Heart left ventricle (tissue), 16 donors: ENCODE data around the gene VWA5B1. TPM values are rescaled to one million over a fixed set of nuclear protein-coding genes. Genes with fewer than 3 reads are reported as not detected.

Source experiments
- ATAC-seq, 4 donors: fragments of 200-7000 bp; cut with Tn5 transposase; one replicate each; pipeline ENCODE4 v1.9.1; 2020 to 2022; ENCODE audit warnings: moderate library complexity in 4 of 4, mild to moderate bottlenecking in 3 of 4, moderate number of reproducible peaks in 1 of 4
- DNase-seq, 5 donors: peaks; one replicate each; pipeline ENCODE4 v3.0.0-alpha.2; 2020
- H3K27ac ChIP-seq, 12 donors: fragments of 200-600 bp; sonication (generic) in 4 of 12; one replicate each; pipeline versions ENCODE4 v1.5.0 to v1.8.0; 2016 to 2022; ENCODE audit warnings: mild to moderate bottlenecking in 2 of 12
- H3K27me3 ChIP-seq, 9 donors: fragments of 200-600 bp; sonication (generic) in 2 of 9; one replicate each; pipeline versions ENCODE4 v1.5.1 to v1.8.0; 2016 to 2022; ENCODE audit warnings: mild to moderate bottlenecking in 3 of 9
- H3K36me3 ChIP-seq, 9 donors: fragments of 200-600 bp; sonication (generic) in 2 of 9; one replicate each; pipeline versions ENCODE4 v1.5.0 to v1.8.0; 2018 to 2022; ENCODE audit warnings: mild to moderate bottlenecking in 2 of 9
- H3K4me1 ChIP-seq, 12 donors: fragments of 200-600 bp; sonication (generic) in 4 of 12; one replicate each; pipeline versions ENCODE4 v1.5.0 to v1.8.0; 2016 to 2022; ENCODE audit warnings: mild to moderate bottlenecking in 3 of 12
- H3K4me3 ChIP-seq, 12 donors: fragments of 200-600 bp; sonication (generic) in 4 of 12; one replicate each; pipeline versions ENCODE4 v1.5.0 to v1.8.0; 2017 to 2022; ENCODE audit warnings: mild to moderate bottlenecking in 9 of 12, moderate library complexity in 4 of 12
- H3K9me3 ChIP-seq, 12 donors: fragments of 200-600 bp; sonication (generic) in 4 of 12; one replicate each; pipeline versions ENCODE4 v1.5.0 to v1.8.0; 2016 to 2022; ENCODE audit warnings: mild to moderate bottlenecking in 1 of 12
- POLR2A ChIP-seq, 2 donors: fragments of 450-650 bp; IDR thresholded peaks; one replicate each; pipeline ENCODE4 v1.6.1; 2017; ENCODE audit warnings: antibody characterized with exemption in 2 of 2, mild to moderate bottlenecking in 2 of 2, moderate library complexity in 2 of 2
- WGBS, 4 donors: extraction: QIAGEN DNeasy Blood & Tissue Kit in 2 of 4; methylation state at CpG; one replicate each; pipeline versions ENCODE4 v1.1.5 to v1.1.7; 2013 to 2018; 5-methylcytosine and 5-hydroxymethylcytosine counted together
- intact Hi-C, 10 donors: fragments of 100-400 bp; cut with DNase I; formaldehyde crosslinking; loops; one replicate each; pipeline versions ENCODE4 v1.11.1 to v1.14.2; 2022
- polyA plus RNA-seq, 2 donors: library from polyadenylated mRNA; stranded (reverse); fragments of 200-250 nt; gene quantifications; one replicate each; pipeline ENCODE4 v1.2.3, GENCODE V29; 2013
- total RNA-seq, 9 donors: library from RNA; depleted of rRNA in 2 of 9; stranded (reverse); fragments of >200 nt in 2 of 9; fragmentation: NEBNext Ultra II Directional in 3 of 9; extraction: Animal tissue kit (Norgen Biotek cat#: 25700) in 3 of 9; gene quantifications; one replicate each; pipeline versions ENCODE4 v1.1.0 to v1.2.4, GENCODE V29; 2016 to 2023
- TF ChIP-seq, protein P1 (sequence below), 12 donors: fragments of 200-600 bp; sonication (generic) in 4 of 12; IDR thresholded peaks; one replicate each; pipeline versions ENCODE4 v1.5.0 to v1.8.0; 2018 to 2022; ENCODE audit warnings: antibody characterized with exemption in 12 of 12, mild to moderate bottlenecking in 5 of 12
- donor health status: ischemic (EF 13 %, LVEDD 7.1; RV severe dilation, severe dysfunction).
- donor health status: healthy with polysubstance abuse.
- donor health status: DM: no; HTN: yes; CAD: no.
- donor health status: DM: no; HTN: no; CAD: no.
- donor health status: ischemic (EF 25% LVEDD 6.9; RV normal size, moderate dysfunction).
- donor health status: ischemic (EF 25% LVEDD 5.7; RV mildly dilated, moderate dysfunction).
- donor health status: healthy.
- donor health status: DM: yes; HTN: yes; CAD: no.
- donor health status: ischemic (EF 35%, LVEDD 5.7; RV mildly dilated, moderate dysfunction).
- donor health status: nonischemic (EF 11% LVEDD 7.7; RV severe dilation, severe dysfunction).
- donor health status: DM: yes; HTN: yes; CAD: no.
- donor health status: PGD.
- donor health status: ischemic (EF 29% LVEDD 5.4; RV normal size, mild dysfunction).
- donor health status: nonischemic (EF 23%, LVEDD 6.1; RV moderate dilation, normal function).

Gene VWA5B1
- total and polyA plus RNA-seq, 11 donors: 0.04 to 0.88 (median 0.12) TPM; not detected in 4

DNA sequence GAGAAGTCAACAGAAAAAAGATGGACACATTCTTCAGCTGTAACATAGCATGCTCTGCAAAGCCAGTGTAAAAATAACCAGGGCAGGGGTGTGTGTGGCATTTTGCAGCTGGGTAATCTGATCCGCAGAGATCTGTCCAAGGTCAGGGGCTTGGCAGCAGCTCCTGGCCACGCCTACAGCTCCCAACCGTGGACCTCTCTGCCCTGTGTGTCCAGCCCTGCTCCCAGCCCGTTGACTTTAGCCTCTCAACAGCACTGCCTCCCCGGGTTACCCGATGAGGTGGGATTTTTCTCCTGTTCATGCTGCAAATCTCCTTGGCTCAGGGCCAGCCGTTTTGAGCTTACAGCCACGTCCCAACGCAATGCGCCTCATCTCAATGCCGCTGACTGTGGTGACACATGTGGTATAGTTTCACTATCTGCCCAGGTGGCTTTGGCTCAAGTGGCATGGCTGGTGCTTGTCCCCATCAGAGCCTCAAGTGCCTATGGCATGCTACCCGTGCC is 68.1 kb downstream of the VWA5B1 start:
- peak; percentile 95 to 97 (median 96) for ATAC-seq
- Histone ChIP-seq H3K27me3 (peaks cover 0 to 17% (median 1%) of the 10 kb centered on the region in 9 donors), H3K9me3 (no peaks in the 10 kb centered on the region), H3K27ac (peak overlapping the region in 9 of 12 donors; percentile 35 to 83 (median 58)), H3K36me3 (no peaks in the 10 kb centered on the region), H3K4me3 (no peak overlapping the region), H3K4me1 (peaks cover 0 to 29% (median 12%) of the 10 kb centered on the region in 12 donors)
- intact Hi-C loops: loop anchor here in 1 of 10 donors (10.0 kb wide), 1 partner anchor 134 kb away; no protein-coding TSS in a partner anchor
- DNase-seq: peak; percentile 73 to 83 (median 76)
- TF ChIP-seq, protein P1, sequence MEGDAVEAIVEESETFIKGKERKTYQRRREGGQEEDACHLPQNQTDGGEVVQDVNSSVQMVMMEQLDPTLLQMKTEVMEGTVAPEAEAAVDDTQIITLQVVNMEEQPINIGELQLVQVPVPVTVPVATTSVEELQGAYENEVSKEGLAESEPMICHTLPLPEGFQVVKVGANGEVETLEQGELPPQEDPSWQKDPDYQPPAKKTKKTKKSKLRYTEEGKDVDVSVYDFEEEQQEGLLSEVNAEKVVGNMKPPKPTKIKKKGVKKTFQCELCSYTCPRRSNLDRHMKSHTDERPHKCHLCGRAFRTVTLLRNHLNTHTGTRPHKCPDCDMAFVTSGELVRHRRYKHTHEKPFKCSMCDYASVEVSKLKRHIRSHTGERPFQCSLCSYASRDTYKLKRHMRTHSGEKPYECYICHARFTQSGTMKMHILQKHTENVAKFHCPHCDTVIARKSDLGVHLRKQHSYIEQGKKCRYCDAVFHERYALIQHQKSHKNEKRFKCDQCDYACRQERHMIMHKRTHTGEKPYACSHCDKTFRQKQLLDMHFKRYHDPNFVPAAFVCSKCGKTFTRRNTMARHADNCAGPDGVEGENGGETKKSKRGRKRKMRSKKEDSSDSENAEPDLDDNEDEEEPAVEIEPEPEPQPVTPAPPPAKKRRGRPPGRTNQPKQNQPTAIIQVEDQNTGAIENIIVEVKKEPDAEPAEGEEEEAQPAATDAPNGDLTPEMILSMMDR (IDR thresholded peaks at IDR 0.05): no peak
- TF ChIP-seq POLR2A (IDR thresholded peaks at IDR 0.05): no peak
- WGBS, 4 donors: 19 to 29% (median 22%) methylated on average over 11 to 12 of the region's 12 CpGs

DNA sequence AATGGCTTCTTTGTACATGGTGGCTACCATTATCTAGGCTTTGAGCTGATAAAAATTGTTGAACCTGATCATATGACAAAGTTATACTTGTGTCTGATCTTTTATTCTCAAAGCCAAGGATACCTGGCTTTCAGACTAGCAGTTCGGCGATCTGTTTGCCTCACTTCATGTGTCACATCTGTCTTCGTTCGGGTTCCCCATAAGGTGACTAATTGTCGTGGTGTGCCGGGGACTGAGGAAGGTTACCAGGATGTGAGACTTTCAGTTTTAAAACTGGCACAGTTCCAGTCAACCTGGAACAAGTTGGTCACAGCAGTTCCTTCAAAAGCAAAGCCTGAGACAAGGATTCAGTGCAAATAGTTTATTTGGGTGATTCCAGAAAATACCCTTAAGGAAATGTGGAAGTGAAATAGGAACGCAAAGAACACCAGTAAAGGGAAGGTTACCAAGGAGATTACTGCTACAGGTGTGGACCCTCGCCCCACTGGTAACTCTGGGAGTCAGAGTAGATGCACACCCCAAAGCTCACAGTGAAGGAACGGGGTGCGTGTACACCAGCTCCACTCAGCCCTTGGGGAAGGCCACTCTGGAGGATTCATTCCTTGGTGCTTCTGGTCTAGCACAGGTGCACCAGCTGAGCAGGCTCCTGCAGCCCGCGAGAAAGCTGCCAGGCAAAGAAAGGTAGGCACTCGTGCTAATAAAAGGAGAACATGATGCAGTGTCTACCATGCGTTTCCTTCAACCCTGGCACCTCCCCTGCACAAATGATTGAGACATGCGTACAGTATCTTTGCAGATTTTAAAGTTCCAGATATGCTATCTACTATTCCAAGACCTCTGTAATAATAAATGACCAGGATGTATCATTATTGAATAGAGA is 69.0 kb downstream of the VWA5B1 start:
- DNase-seq: peak in 1 of 5 donors; percentile 22
- Histone ChIP-seq H3K27me3 (peaks cover 0 to 25% (median 4%) of the 10 kb centered on the region in 9 donors), H3K27ac (peak overlapping the region in 4 of 12 donors; percentile 35 to 77 (median 68)), H3K4me3 (no peak overlapping the region), H3K4me1 (peaks cover 0 to 29% (median 12%) of the 10 kb centered on the region in 12 donors), H3K36me3 (no peaks in the 10 kb centered on the region), H3K9me3 (no peaks in the 10 kb centered on the region)
- 65 to 78% (median 74%) methylated on average over 15 of the region's 15 CpGs for WGBS, 4 donors
- intact Hi-C loops: loop anchor here in 8 of 10 donors (2.0 to 10.0 kb wide), 6 partner anchors 95 to 145 kb away; no protein-coding TSS in a partner anchor
- no peak for TF ChIP-seq POLR2A (IDR thresholded peaks at IDR 0.05)
- TF ChIP-seq, protein P1 (IDR thresholded peaks at IDR 0.05): no peak
- ATAC-seq: no peak

DNA sequence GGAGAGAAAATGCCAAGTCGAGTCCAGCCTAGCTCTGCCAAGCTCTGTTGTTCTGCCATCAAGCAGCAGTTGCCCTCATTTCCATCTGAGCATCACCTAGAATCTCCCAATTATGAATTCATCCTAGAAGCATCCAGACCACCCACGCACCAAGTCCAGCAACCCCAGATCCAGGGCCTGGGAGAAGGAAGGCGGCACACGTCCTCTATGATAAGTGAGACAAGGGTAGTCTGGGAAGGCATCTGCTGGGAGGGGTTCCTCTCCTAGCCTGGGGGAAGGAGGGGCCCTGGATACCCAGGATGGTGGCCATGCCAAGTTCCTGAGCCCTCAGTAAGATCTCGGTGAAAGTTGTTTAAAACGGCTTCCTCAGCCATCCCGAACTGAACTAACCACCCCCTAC is 70.7 kb downstream of the VWA5B1 start:
- Histone ChIP-seq H3K4me1 (peaks cover 0 to 34% (median 13%) of the 10 kb centered on the region in 12 donors), H3K4me3 (no peak overlapping the region), H3K27me3 (peaks cover 2 to 42% (median 13%) of the 10 kb centered on the region in 9 donors), H3K27ac (no peak overlapping the region), H3K36me3 (no peaks in the 10 kb centered on the region), H3K9me3 (no peaks in the 10 kb centered on the region)
- WGBS, 4 donors: 73 to 86% (median 80%) methylated on average over 7 of the region's 7 CpGs
- DNase-seq (no peak), ATAC-seq (no peak)
- TF ChIP-seq POLR2A (IDR thresholded peaks at IDR 0.05): no peak
- TF ChIP-seq, protein P1 (IDR thresholded peaks at IDR 0.05): no peak
- intact Hi-C loops: loop anchor here in 8 of 10 donors (2.0 to 10.0 kb wide), 6 partner anchors 97 to 147 kb away; no protein-coding TSS in a partner anchor
